IMR-90 (cell line): ENCODE results near the gene RTN3. TPM values are rescaled to one million over a fixed set of nuclear protein-coding genes. Genes with fewer than 3 reads are reported as not detected.

ENCODE experiments used
- ATAC-seq: fragments of 200-7000 bp; cut with Tn5 transposase; 2 replicates; pipeline ENCODE4 v1.9.1; 2020; ENCODE audit warnings: low read depth, mild to moderate bottlenecking, moderate library complexity
- Bru-seq: library from RNA; stranded (reverse); fragments of 400-500 nt; gene quantifications from one replicate; lab custom pipeline; 2021; lab: Mats Ljungman, UMichigan
- BruChase-seq, 2 experiments: library from RNA; stranded (reverse); fragments of 400-500 nt; gene quantifications; one replicate each; lab custom pipeline; 2021; lab: Mats Ljungman, UMichigan
- BruUV-seq: library from RNA; stranded (reverse); fragments of 400-500 nt; replicated peaks from 2 replicates; lab custom pipeline; 2021; lab: Mats Ljungman, UMichigan
- CTCF ChIA-PET: fragments of 300-600 bp; formaldehyde crosslinking; extraction: SDS; loops from one replicate; lab custom pipeline; 2021; ENCODE audit warnings: antibody characterized with exemption; lab: Yijun Ruan, JAX
- POLR2A ChIA-PET: fragments of 300-600 bp; sonication (Branson Sonifier 250); formaldehyde crosslinking; loops from one replicate; lab custom pipeline; 2022; ENCODE audit warnings: antibody characterized with exemption; ENCODE audit not compliant: unreplicated experiment; lab: Charles Lee
- DNase-seq: peaks from one replicate; pipeline ENCODE4 v3.0.0; 2013
- H2AFZ ChIP-seq: replicated peaks from 2 replicates; pipeline ENCODE3; 2013; ENCODE audit warnings: low read length, mild to moderate bottlenecking; ENCODE audit not compliant: poor library complexity
- H2AK5ac ChIP-seq: 2 replicates; pipeline ENCODE4 v1.6.1; 2013; ENCODE audit warnings: low read depth, low read length, inconsistent platforms
- H2AK9ac ChIP-seq: replicated peaks from 2 replicates; pipeline ENCODE3; 2013; ENCODE audit warnings: mild to moderate bottlenecking, low read depth, low read length, moderate library complexity; ENCODE audit not compliant: poor library complexity
- H2BK120ac ChIP-seq: 2 replicates; pipeline ENCODE4 v1.6.1; 2013; ENCODE audit warnings: low read depth, low read length, inconsistent platforms
- H2BK15ac ChIP-seq: 3 replicates; pipeline ENCODE4 v1.6.1; 2013; ENCODE audit warnings: low read depth, low read length, inconsistent platforms
- H2BK20ac ChIP-seq: 2 replicates; pipeline ENCODE4 v1.6.1; 2013; ENCODE audit warnings: low read depth, mild to moderate bottlenecking, inconsistent platforms, low read length, moderate library complexity
- H2BK5ac ChIP-seq: 2 replicates; pipeline ENCODE4 v1.6.1; 2013; ENCODE audit warnings: mild to moderate bottlenecking, low read depth, low read length, inconsistent platforms; ENCODE audit not compliant: poor library complexity, severe bottlenecking
- H3K14ac ChIP-seq: replicated peaks from 2 replicates; pipeline ENCODE4 v1.6.1; 2013; ENCODE audit warnings: low read depth, low read length, inconsistent platforms
- H3K18ac ChIP-seq: 2 replicates; pipeline ENCODE4 v1.6.1; 2013; ENCODE audit warnings: low read depth, low read length, control low read depth
- H3K23ac ChIP-seq: 2 replicates; pipeline ENCODE4 v1.6.1; 2013; ENCODE audit warnings: low read depth, low read length, inconsistent platforms
- H3K27ac ChIP-seq: 2 replicates; pipeline ENCODE4 v1.5.1; 2013; ENCODE audit warnings: mild to moderate bottlenecking, control low read depth, low read length; ENCODE audit not compliant: insufficient read depth
- H3K27me3 ChIP-seq: 2 replicates; pipeline ENCODE4 v1.6.1; 2013; ENCODE audit warnings: low read length; ENCODE audit not compliant: control insufficient read depth, insufficient read depth
- H3K36me3 ChIP-seq: 2 replicates; pipeline ENCODE4 v1.6.1; 2013; ENCODE audit warnings: low read length, mixed read lengths; ENCODE audit not compliant: control insufficient read depth, insufficient read depth
- H3K4ac ChIP-seq: 2 replicates; pipeline ENCODE4 v1.6.1; 2013; ENCODE audit warnings: low read depth, low read length, inconsistent platforms
- H3K4me1 ChIP-seq: 2 replicates; pipeline ENCODE4 v1.6.1; 2013; ENCODE audit warnings: low read length, mixed read lengths; ENCODE audit not compliant: control insufficient read depth, insufficient read depth
- H3K4me2 ChIP-seq: 2 replicates; pipeline ENCODE4 v1.6.1; 2013; ENCODE audit warnings: low read depth, mild to moderate bottlenecking, control low read depth, low read length, moderate library complexity
- H3K4me3 ChIP-seq: 2 replicates; pipeline ENCODE4 v1.5.1; 2013; ENCODE audit warnings: low read depth, mild to moderate bottlenecking, control low read depth, low read length, moderate library complexity; ENCODE audit not compliant: insufficient read depth
- H3K56ac ChIP-seq: 2 replicates; pipeline ENCODE4 v1.6.1; 2013; ENCODE audit warnings: low read length, inconsistent platforms; ENCODE audit not compliant: insufficient read depth; ENCODE audit errors: extremely low read depth
- H3K79me1 ChIP-seq, 2 experiments: 2 replicates each; pipeline ENCODE4 v1.6.1; 2013; ENCODE audit warnings: low read length in 2 of 2, inconsistent platforms in 1 of 2, low read depth in 1 of 2
- H3K9ac ChIP-seq: 2 replicates; pipeline ENCODE4 v1.6.1; 2013; ENCODE audit warnings: low read depth, low read length, control low read depth
- H3K9me1 ChIP-seq: 2 replicates; pipeline ENCODE4 v1.6.1; 2013; ENCODE audit warnings: low read length, inconsistent platforms; ENCODE audit not compliant: insufficient read depth
- H3K9me3 ChIP-seq: 2 replicates; pipeline ENCODE4 v1.6.1; 2013; ENCODE audit warnings: low read length; ENCODE audit not compliant: control insufficient read depth, insufficient read depth
- H4K20me1 ChIP-seq: 2 replicates; pipeline ENCODE4 v1.6.1; 2013; ENCODE audit warnings: low read length, inconsistent platforms; ENCODE audit not compliant: insufficient read depth
- H4K5ac ChIP-seq: 2 replicates; pipeline ENCODE4 v1.6.1; 2013; ENCODE audit warnings: mild to moderate bottlenecking, low read depth, low read length, control low read depth
- H4K8ac ChIP-seq, 2 experiments: 2 replicates each; pipeline ENCODE4 v1.6.1; 2013; ENCODE audit warnings: low read depth in 2 of 2, low read length in 2 of 2, control low read depth in 1 of 2, inconsistent platforms in 1 of 2
- H4K91ac ChIP-seq: 2 replicates; pipeline ENCODE4 v1.6.1; 2013; ENCODE audit warnings: low read depth, low read length, inconsistent platforms; ENCODE audit not compliant: insufficient read depth
- BHLHE40 ChIP-seq: fragments of 150-350 bp; IDR thresholded peaks from 2 replicates; pipeline ENCODE4 v1.6.1; 2016; ENCODE audit warnings: mild to moderate bottlenecking, low read depth, low read length
- CHD1 ChIP-seq: IDR thresholded peaks from 2 replicates; pipeline ENCODE4 v1.6.1; 2012; ENCODE audit warnings: low read depth, low read length, improper control_type of control experiment
- FOS ChIP-seq: fragments of 150-350 bp; IDR thresholded peaks from 2 replicates; pipeline ENCODE4 v1.6.1; 2016; ENCODE audit warnings: low read depth, low read length
- NFE2L2 ChIP-seq: fragments of 150-350 bp; IDR thresholded peaks from 2 replicates; pipeline ENCODE4 v1.6.1; 2016; ENCODE audit warnings: low read depth, mild to moderate bottlenecking, low read length
- RAD21 ChIP-seq: IDR thresholded peaks from 2 replicates; pipeline ENCODE4 v1.6.1; 2012; ENCODE audit warnings: low read length, improper control_type of control experiment
- RCOR1 ChIP-seq: IDR thresholded peaks from 2 replicates; pipeline ENCODE4 v1.6.1; 2012; ENCODE audit warnings: mild to moderate bottlenecking, low read length, improper control_type of control experiment; ENCODE audit not compliant: insufficient replicate concordance
- RFX5 ChIP-seq: IDR thresholded peaks from 2 replicates; pipeline ENCODE4 v1.8.0; 2012; ENCODE audit warnings: low read depth, mild to moderate bottlenecking, low read length, moderate library complexity
- SMC3 ChIP-seq: fragments of 150-350 bp; IDR thresholded peaks from 2 replicates; pipeline ENCODE4 v1.6.1; 2016; ENCODE audit warnings: low read depth, mild to moderate bottlenecking, antibody characterized with exemption, low read length, moderate library complexity
- WGBS, 2 experiments: methylation state at CpG; one replicate each; pipeline versions ENCODE4 v1.1.5 to v1.1.7; 2013; ENCODE audit warnings: missing lambda C conversion rate in 2 of 2; ENCODE audit not compliant: insufficient read length in 1 of 2; ENCODE audit errors: extremely low coverage in 2 of 2; 5-methylcytosine and 5-hydroxymethylcytosine counted together
- dilution Hi-C: fragments of 300-500 bp; cut with HindIII; formaldehyde crosslinking; loops from one replicate; pipeline ENCODE4 v1.14.3; 2018; ENCODE audit warnings: low sequenced_read_pairs; ENCODE audit not compliant: unreplicated experiment
- in situ Hi-C: fragments of 300-500 bp; cut with MboI; formaldehyde crosslinking; loops from 3 replicates; pipeline ENCODE4 v1.14.3; 2019; ENCODE audit warnings: low sequenced_read_pairs, inconsistent platforms, mixed read lengths
- intact Hi-C: fragments of 100-400 bp; cut with micrococcal nuclease; formaldehyde crosslinking; loops from 2 replicates; pipeline ENCODE4 v1.10.0; 2022
- long read RNA-seq: library from polyadenylated mRNA; unstranded; transcript quantifications from one replicate; pipeline ENCODE4 v2.0.0, GENCODE V29; 2021; ENCODE audit not compliant: unreplicated experiment
- polyA plus RNA-seq, 3 experiments: library from polyadenylated mRNA; depleted of rRNA; stranded (reverse); fragments of >200 nt; gene quantifications; 2 replicates each; pipeline ENCODE4 v1.2.3, GENCODE V29; 2012; ENCODE audit warnings: low replicate concordance in 1 of 3
- total RNA-seq: library from RNA; depleted of rRNA; stranded (reverse); fragments of >200 nt; gene quantifications from 2 replicates; pipeline ENCODE4 v1.2.3, GENCODE V29; 2012; rRNA removed
- TF ChIP-seq, protein P1 (sequence below): conservative IDR thresholded peaks from 2 replicates; pipeline ENCODE4 v1.5.1; 2012; ENCODE audit warnings: mild to moderate bottlenecking, low read depth, low read length, improper control_type of control experiment

RTN3 gene, protein sequence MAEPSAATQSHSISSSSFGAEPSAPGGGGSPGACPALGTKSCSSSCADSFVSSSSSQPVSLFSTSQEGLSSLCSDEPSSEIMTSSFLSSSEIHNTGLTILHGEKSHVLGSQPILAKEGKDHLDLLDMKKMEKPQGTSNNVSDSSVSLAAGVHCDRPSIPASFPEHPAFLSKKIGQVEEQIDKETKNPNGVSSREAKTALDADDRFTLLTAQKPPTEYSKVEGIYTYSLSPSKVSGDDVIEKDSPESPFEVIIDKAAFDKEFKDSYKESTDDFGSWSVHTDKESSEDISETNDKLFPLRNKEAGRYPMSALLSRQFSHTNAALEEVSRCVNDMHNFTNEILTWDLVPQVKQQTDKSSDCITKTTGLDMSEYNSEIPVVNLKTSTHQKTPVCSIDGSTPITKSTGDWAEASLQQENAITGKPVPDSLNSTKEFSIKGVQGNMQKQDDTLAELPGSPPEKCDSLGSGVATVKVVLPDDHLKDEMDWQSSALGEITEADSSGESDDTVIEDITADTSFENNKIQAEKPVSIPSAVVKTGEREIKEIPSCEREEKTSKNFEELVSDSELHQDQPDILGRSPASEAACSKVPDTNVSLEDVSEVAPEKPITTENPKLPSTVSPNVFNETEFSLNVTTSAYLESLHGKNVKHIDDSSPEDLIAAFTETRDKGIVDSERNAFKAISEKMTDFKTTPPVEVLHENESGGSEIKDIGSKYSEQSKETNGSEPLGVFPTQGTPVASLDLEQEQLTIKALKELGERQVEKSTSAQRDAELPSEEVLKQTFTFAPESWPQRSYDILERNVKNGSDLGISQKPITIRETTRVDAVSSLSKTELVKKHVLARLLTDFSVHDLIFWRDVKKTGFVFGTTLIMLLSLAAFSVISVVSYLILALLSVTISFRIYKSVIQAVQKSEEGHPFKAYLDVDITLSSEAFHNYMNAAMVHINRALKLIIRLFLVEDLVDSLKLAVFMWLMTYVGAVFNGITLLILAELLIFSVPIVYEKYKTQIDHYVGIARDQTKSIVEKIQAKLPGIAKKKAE
- total RNA-seq (31.2 and 42.5 TPM in 2 replicates), polyA plus RNA-seq (2012; rRNA removed) (56.2 and 64.6 TPM in 2 replicates), Bru-seq, nascent RNA (percentile 84 among the genes with signal in this experiment), BruChase-seq, experiment 1, labeled RNA remaining after a 6-hour chase (percentile 96 among the genes with signal in this experiment), BruChase-seq, experiment 2, labeled RNA remaining after a 2-hour chase (percentile 87 among the genes with signal in this experiment)
- 19.4 and 71.2 TPM in 2 replicates for polyA plus RNA-seq (2012; cell fraction: cytosol; rRNA removed)
- polyA plus RNA-seq (2012; cell fraction: nucleus; rRNA removed; ENCODE audit: low replicate concordance): 27.1 and 31.9 TPM in 2 replicates
- long read RNA-seq, transcript RTN3-208 (7 exons, 2,532 nt): major isoform, 148 of 181 reads
- long read RNA-seq, partial matches to known transcripts: 3 of 181 reads
- long read RNA-seq, other reads (novel, unspliced or antisense): 27 of 181 reads

- BruUV-seq: no TSS peak
- no peak; the same call in 1 of the 2 replicates for TF ChIP-seq BHLHE40
- no peak for TF ChIP-seq SMC3
- TF ChIP-seq, protein P1, sequence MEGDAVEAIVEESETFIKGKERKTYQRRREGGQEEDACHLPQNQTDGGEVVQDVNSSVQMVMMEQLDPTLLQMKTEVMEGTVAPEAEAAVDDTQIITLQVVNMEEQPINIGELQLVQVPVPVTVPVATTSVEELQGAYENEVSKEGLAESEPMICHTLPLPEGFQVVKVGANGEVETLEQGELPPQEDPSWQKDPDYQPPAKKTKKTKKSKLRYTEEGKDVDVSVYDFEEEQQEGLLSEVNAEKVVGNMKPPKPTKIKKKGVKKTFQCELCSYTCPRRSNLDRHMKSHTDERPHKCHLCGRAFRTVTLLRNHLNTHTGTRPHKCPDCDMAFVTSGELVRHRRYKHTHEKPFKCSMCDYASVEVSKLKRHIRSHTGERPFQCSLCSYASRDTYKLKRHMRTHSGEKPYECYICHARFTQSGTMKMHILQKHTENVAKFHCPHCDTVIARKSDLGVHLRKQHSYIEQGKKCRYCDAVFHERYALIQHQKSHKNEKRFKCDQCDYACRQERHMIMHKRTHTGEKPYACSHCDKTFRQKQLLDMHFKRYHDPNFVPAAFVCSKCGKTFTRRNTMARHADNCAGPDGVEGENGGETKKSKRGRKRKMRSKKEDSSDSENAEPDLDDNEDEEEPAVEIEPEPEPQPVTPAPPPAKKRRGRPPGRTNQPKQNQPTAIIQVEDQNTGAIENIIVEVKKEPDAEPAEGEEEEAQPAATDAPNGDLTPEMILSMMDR: 0 out of 2 replicates have a peak, but pooled peaks have one; percentile 9
- no peak for TF ChIP-seq RCOR1
- TF ChIP-seq RAD21: no peak; the same call in 1 of the 2 replicates
- no peak for TF ChIP-seq NFE2L2
- no peak for TF ChIP-seq CHD1
- no peak for TF ChIP-seq FOS
- TF ChIP-seq RFX5: no peak
These were observed at the start of gene RTN3 for GRCh38 chr11:63681321-63682065. TSS of gene RTN3 (plus strand) at chr11:63681500. CDS start at chr11:63681637, 137 bp downstream.

More at GRCh38 chr11:63681321-63682065, at the start of gene RTN3:
- Histone ChIP-seq H3K18ac (peak within 1 kb of the TSS; percentile 16), H3K27me3 (no peaks in the 10 kb centered on the region), H3K36me3 (no peaks in the 10 kb centered on the region), H3K56ac (peak within 1 kb of the TSS; percentile 74), H2BK15ac (no peak within 1 kb of the TSS), H3K4me2 (peak within 1 kb of the TSS; percentile 94), H3K4ac (peak within 1 kb of the TSS; percentile 41), H2AFZ (peak within 1 kb of the TSS; percentile 97), H4K20me1 (peaks cover 17% of the 10 kb centered on the region), H3K23ac (peak within 1 kb of the TSS; percentile 79), H4K8ac (peak within 1 kb of the TSS; percentile 10 to 41; a peak in 3 of 4 replicates), H3K9me1 (no peaks in the 10 kb centered on the region), H3K27ac (peak within 1 kb of the TSS; percentile 79), H3K4me1 (peaks cover 1% of the 10 kb centered on the region), H3K9me3 (no peaks in the 10 kb centered on the region), H3K14ac (peak within 1 kb of the TSS; percentile 72), H2BK5ac (peak within 1 kb of the TSS; percentile 75), H3K9ac (peak within 1 kb of the TSS; percentile 63), H3K4me3 (peak within 1 kb of the TSS; percentile 87), H4K91ac (peak within 1 kb of the TSS; percentile 46), H2BK120ac (peak within 1 kb of the TSS; percentile 28), H3K79me1 (peaks cover 13 to 39% of the 10 kb centered on the region in 2 experiments; a peak in 3 of 4 replicates), H2AK9ac (peak within 1 kb of the TSS; percentile 85), H2AK5ac (peak within 1 kb of the TSS; percentile 66), H4K5ac (peak within 1 kb of the TSS; percentile 11; the same call in 1 of the 2 replicates), H2BK20ac (0 out of 2 replicates have a peak within 1 kb of the TSS, but pooled peaks have one; percentile 43)
- dilution Hi-C loops: no loop called here
- in situ Hi-C loops: no loop called here
- ChIA-PET POLR2A (interaction anchor here (0.7 kb wide), 1 partner anchor 87 kb away, joined by 3 read pairs; the partner anchor contains the start of gene ZFTA), CTCF (interaction anchor here (1.3 kb wide), 1 partner anchor 20 kb away, joined by 3 read pairs; no protein-coding TSS in a partner anchor)
- intact Hi-C loops: loop anchor here (1.0 kb wide), 2 partner anchors 23 to 57 kb away; no protein-coding TSS in a partner anchor
- WGBS, 2 experiments: 1% methylated on average over 19 of the region's 74 CpGs; no CpG with 5 or more reads in 1 of the 2 experiments
- peak; percentile 97 for ATAC-seq
- DNase-seq: peak; percentile 98
